ENCODE measurements around the gene KCNK7.
A peak's percentile ranks its signal among the peaks of the same experiment; 100 is the strongest.

KCNK7 gene

DNA sequence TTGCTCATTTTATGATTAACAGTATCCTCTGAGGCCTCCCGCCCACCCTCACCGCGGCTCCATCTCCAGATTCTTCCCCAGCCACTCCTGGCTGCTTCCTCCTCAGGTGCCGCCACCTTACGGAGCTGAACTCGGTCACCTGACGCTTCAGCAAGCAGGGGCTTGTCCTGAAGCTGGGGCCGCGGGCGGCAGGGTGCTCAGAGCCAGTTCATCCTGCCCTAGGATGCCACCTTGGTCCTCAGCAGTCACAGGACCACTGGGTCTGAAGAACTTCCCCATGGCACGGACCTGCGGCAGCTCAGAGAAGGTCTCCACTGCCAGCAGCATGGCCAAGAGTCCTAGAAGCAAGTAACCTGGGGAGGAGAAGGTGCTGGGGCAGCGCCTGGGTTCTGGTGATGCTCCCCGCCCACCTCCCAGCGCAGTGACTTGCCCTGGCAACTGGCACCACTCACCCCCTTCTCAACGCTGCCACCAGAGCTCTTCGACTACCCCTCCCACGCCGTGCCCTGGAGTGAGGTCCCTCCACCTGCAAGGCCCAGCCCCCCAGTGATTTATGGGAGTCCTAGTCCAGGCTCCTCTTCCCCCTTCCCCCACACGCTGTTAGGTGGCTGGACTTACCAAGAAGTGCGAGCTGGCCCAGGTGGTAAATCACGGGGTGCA lies 2.6 kb downstream of the KCNK7 start:
- H3K18ac ChIP-seq (ENCODE audit: low read length), result no peak overlapping the region
- H2AK5ac ChIP-seq (ENCODE audit: low read length), result no peak overlapping the region
- H4K8ac ChIP-seq (ENCODE audit: low read depth, low read length), result no peak overlapping the region
- H2BK12ac ChIP-seq (ENCODE audit: low read length), result no peak overlapping the region
- peaks cover 5% of the 10 kb centered on the region for H3K27me3 ChIP-seq (ENCODE audit: insufficient read depth, low read length)
- H3K23ac ChIP-seq (ENCODE audit: low read length), result no peak overlapping the region
- H2BK120ac ChIP-seq (ENCODE audit: insufficient read depth, low read length, poor library complexity), result no peak overlapping the region
- no peak overlapping the region for H3K4me2 ChIP-seq (ENCODE audit: low read length)
- no peak overlapping the region for H3K4ac ChIP-seq (ENCODE audit: low read depth, low read length)
- H4K12ac ChIP-seq (ENCODE audit: low read depth, low read length), result no peak overlapping the region
- H4K91ac ChIP-seq (ENCODE audit: low read depth, low read length), result no peak overlapping the region
- peak in 1 of 2 donors; percentile 6 for DNase-seq
- peaks cover 12 to 16% of the 10 kb centered on the region in 2 experiments for H3K36me3 ChIP-seq (ENCODE audit: control insufficient read depth in 1 of 2, insufficient read depth in 2 of 2, low read length in 2 of 2)
- H3K9ac ChIP-seq (ENCODE audit: low read length), result no peak overlapping the region
- H3K79me1 ChIP-seq (ENCODE audit: low read length), result peaks cover 3% of the 10 kb centered on the region
- no peak overlapping the region for H3K27ac ChIP-seq (ENCODE audit: low read depth, low read length)
- no peaks in the 10 kb centered on the region for H3K79me2 ChIP-seq (ENCODE audit: control insufficient read depth, insufficient read depth, low read length, poor library complexity)
- peaks cover 0 to 8% of the 10 kb centered on the region in 2 experiments for H3K4me1 ChIP-seq (ENCODE audit: control insufficient read depth in 1 of 2, insufficient read depth in 2 of 2, low read length in 2 of 2)
- WGBS (ENCODE audit: extremely low coverage, insufficient coverage, insufficient read length), result no CpG with 5 or more reads among the region's 22 CpGs
- H3K4me3 ChIP-seq (ENCODE audit: low read depth, low read length), result no peak overlapping the region
- no peak overlapping the region for H2AFZ ChIP-seq (ENCODE audit: insufficient read depth, low read length, poor library complexity)
- H3K14ac ChIP-seq (ENCODE audit: low read length), result no peak overlapping the region
- H2BK5ac ChIP-seq (ENCODE audit: low read depth, low read length, poor library complexity), result no peak overlapping the region
- peaks cover 4% of the 10 kb centered on the region for H3K9me3 ChIP-seq (ENCODE audit: insufficient read depth, low read depth, low read length)

DNA sequence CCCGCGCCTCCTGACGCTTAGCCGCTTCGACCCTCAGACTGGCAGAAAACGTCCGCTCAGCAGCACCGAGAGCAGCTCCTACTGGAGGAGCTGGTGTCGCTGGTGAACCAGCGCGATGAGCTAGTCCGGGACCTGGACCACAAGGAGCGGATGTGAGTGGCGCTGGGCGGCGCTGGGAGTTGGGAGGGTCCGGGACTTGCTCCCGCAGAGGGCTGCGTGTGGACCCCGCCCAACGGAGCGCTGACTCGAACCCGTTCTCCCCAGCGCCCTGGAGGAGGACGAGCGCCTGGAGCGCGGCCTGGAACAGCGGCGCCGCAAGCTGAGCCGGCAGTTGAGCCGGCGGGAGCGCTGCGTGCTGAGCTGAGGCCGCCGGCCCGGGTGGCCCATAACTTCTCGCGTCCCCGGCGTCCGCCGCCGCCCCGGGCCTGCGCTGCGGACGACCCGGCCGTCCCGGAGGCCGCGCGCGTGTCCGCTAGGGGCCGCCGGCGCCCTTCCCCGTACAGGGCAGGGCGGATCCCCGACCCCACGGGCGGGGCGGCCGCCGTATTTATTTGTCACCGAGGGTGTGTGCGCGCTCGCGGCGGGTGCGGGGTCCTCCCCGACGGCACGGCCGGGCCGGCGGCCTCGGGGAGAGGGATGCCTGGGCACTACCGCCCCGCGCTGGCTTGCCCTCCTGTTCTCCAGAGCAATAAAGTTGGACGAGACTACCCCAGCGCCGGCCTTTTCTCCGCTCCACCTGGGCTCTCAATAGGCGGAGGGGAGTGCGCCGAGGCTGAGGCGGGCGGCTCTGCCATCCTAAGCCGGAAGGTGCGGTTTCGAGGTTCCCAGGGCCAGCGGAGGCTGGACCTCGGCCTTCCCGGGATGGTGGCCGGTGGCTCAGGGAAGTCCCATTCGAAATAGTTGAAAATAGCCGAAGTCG lies 3.4 kb downstream of the KCNK7 start:
- Histone ChIP-seq H2BK120ac (ENCODE audit: insufficient read depth, low read length, poor library complexity) (no peak overlapping the region), H3K79me2 (ENCODE audit: control insufficient read depth, insufficient read depth, low read length, poor library complexity) (no peaks in the 10 kb centered on the region), H4K8ac (ENCODE audit: low read depth, low read length) (peak overlapping the region; percentile 42), H3K79me1 (ENCODE audit: low read length) (peaks cover 3% of the 10 kb centered on the region), H3K4me3 (ENCODE audit: low read depth, low read length) (no peak overlapping the region), H2AK5ac (ENCODE audit: low read length) (no peak overlapping the region), H3K14ac (ENCODE audit: low read length) (peak overlapping the region; percentile 14), H3K23ac (ENCODE audit: low read length) (no peak overlapping the region), H3K9ac (ENCODE audit: low read length) (no peak overlapping the region), H3K18ac (ENCODE audit: low read length) (no peak overlapping the region), H3K4me1 (ENCODE audit: control insufficient read depth in 1 of 2, insufficient read depth in 2 of 2, low read length in 2 of 2) (peaks cover 0 to 8% of the 10 kb centered on the region in 2 experiments), H4K91ac (ENCODE audit: low read depth, low read length) (no peak overlapping the region), H2AFZ (ENCODE audit: insufficient read depth, low read length, poor library complexity) (no peak overlapping the region), H2BK12ac (ENCODE audit: low read length) (no peak overlapping the region), H3K4me2 (ENCODE audit: low read length) (peak overlapping the region; percentile 64), H4K12ac (ENCODE audit: low read depth, low read length) (no peak overlapping the region), H2BK5ac (ENCODE audit: low read depth, low read length, poor library complexity) (no peak overlapping the region), H3K9me3 (ENCODE audit: insufficient read depth, low read depth, low read length) (peaks cover 4% of the 10 kb centered on the region), H3K36me3 (ENCODE audit: control insufficient read depth in 1 of 2, insufficient read depth in 2 of 2, low read length in 2 of 2) (peaks cover 6 to 12% of the 10 kb centered on the region in 2 experiments), H3K27me3 (ENCODE audit: insufficient read depth, low read length) (peaks cover 5% of the 10 kb centered on the region), H3K4ac (ENCODE audit: low read depth, low read length) (no peak overlapping the region), H3K27ac (ENCODE audit: low read depth, low read length) (no peak overlapping the region)
- WGBS (ENCODE audit: extremely low coverage, insufficient coverage, insufficient read length), result no CpG with 5 or more reads among the region's 106 CpGs
- DNase-seq, result peak in 1 of 2 donors; percentile 48

DNA sequence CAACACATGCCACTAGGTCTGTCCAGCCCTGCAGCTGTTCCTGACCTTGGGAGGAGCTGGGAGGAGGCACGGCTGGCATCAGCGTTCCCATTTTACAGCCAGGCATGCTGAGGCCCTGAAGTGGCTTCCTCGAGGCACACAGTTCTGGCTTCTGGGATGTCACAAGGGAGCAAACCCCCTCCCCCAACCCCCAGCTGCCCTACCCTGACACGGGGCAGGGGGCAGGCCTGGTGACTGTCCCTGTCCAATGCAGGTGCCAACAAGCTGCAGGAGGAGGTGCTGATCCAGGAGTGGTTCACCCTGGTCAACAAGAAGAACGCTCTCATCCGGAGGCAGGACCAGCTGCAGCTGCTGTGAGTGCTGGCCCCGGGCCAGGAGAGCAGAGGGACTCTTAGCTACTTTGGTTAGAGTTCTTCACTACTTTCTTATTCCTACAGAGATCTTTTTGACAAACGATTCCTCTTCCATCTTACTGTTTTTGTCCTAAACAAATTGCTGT lies 5.3 kb downstream of the KCNK7 start:
- Histone ChIP-seq H3K14ac (ENCODE audit: low read length) (no peak overlapping the region), H3K36me3 (ENCODE audit: control insufficient read depth in 1 of 2, insufficient read depth in 2 of 2, low read length in 2 of 2) (peaks cover 8 to 12% of the 10 kb centered on the region in 2 experiments), H3K23ac (ENCODE audit: low read length) (no peak overlapping the region), H3K27me3 (ENCODE audit: insufficient read depth, low read length) (peaks cover 5% of the 10 kb centered on the region), H2BK5ac (ENCODE audit: low read depth, low read length, poor library complexity) (no peak overlapping the region), H3K4me3 (ENCODE audit: low read depth, low read length) (no peak overlapping the region), H3K4me2 (ENCODE audit: low read length) (no peak overlapping the region), H4K91ac (ENCODE audit: low read depth, low read length) (no peak overlapping the region), H2AFZ (ENCODE audit: insufficient read depth, low read length, poor library complexity) (no peak overlapping the region), H3K4ac (ENCODE audit: low read depth, low read length) (no peak overlapping the region), H3K79me2 (ENCODE audit: control insufficient read depth, insufficient read depth, low read length, poor library complexity) (no peaks in the 10 kb centered on the region), H3K27ac (ENCODE audit: low read depth, low read length) (no peak overlapping the region), H4K8ac (ENCODE audit: low read depth, low read length) (no peak overlapping the region), H3K79me1 (ENCODE audit: low read length) (peaks cover 3% of the 10 kb centered on the region), H2BK12ac (ENCODE audit: low read length) (no peak overlapping the region), H3K9ac (ENCODE audit: low read length) (no peak overlapping the region), H2BK120ac (ENCODE audit: insufficient read depth, low read length, poor library complexity) (no peak overlapping the region), H3K9me3 (ENCODE audit: insufficient read depth, low read depth, low read length) (peaks cover 4% of the 10 kb centered on the region), H2AK5ac (ENCODE audit: low read length) (no peak overlapping the region), H3K4me1 (ENCODE audit: control insufficient read depth in 1 of 2, insufficient read depth in 2 of 2, low read length in 2 of 2) (peaks cover 0 to 8% of the 10 kb centered on the region in 2 experiments), H4K12ac (ENCODE audit: low read depth, low read length) (no peak overlapping the region), H3K18ac (ENCODE audit: low read length) (no peak overlapping the region)
- no peak for DNase-seq
- no CpG with 5 or more reads among the region's 8 CpGs for WGBS (ENCODE audit: extremely low coverage, insufficient coverage, insufficient read length)

DNA sequence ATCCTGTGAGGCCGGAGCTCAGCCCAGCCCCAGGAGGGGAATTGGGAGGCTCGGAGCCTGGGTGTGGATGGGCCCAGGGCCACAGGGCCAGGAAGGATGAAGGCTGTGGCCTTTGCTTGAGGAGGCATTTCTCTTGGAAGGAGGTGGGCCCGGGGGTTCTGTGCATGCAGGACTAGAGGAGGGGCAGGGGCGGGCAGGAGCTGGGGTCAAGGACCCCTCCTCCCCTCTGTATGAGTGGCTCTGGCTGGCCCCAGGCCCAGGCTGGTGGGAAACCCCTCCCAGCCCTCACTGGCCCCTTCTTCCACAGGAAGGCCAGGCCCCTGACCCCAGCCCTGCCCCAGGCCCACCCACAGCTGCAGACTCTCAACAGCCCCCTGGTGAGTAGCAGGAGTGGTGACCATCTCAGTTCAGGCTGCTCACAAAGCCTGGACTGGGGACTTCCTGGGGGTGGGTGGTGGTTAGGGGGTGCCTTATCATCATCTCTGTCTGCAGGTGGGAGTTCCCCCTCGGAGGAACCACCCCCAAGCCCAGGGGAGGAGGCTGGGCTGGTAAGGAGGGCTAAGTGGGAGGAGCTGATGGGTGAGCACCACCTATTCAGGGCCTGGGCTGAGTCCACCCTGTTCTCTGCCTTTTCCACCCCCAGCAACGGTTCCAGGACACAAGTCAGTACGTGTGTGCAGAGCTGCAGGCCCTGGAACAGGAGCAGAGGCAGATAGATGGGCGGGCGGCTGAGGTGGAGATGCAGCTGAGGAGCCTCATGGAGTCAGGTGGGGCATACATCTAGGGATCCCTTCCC lies 6.0 kb downstream of the KCNK7 start:
- no peak overlapping the region for H3K4me2 ChIP-seq (ENCODE audit: low read length)
- no peak overlapping the region for H2BK12ac ChIP-seq (ENCODE audit: low read length)
- H3K27ac ChIP-seq (ENCODE audit: low read depth, low read length), result no peak overlapping the region
- H3K36me3 ChIP-seq (ENCODE audit: control insufficient read depth in 1 of 2, insufficient read depth in 2 of 2, low read length in 2 of 2), result peaks cover 8 to 15% of the 10 kb centered on the region in 2 experiments
- H4K91ac ChIP-seq (ENCODE audit: low read depth, low read length), result no peak overlapping the region
- peaks cover 0 to 8% of the 10 kb centered on the region in 2 experiments for H3K4me1 ChIP-seq (ENCODE audit: control insufficient read depth in 1 of 2, insufficient read depth in 2 of 2, low read length in 2 of 2)
- peaks cover 4% of the 10 kb centered on the region for H3K9me3 ChIP-seq (ENCODE audit: insufficient read depth, low read depth, low read length)
- no peak overlapping the region for H2AK5ac ChIP-seq (ENCODE audit: low read length)
- no peak overlapping the region for H3K4me3 ChIP-seq (ENCODE audit: low read depth, low read length)
- H3K27me3 ChIP-seq (ENCODE audit: insufficient read depth, low read length), result peaks cover 5% of the 10 kb centered on the region
- H4K8ac ChIP-seq (ENCODE audit: low read depth, low read length), result no peak overlapping the region
- H3K79me2 ChIP-seq (ENCODE audit: control insufficient read depth, insufficient read depth, low read length, poor library complexity), result no peaks in the 10 kb centered on the region
- H3K4ac ChIP-seq (ENCODE audit: low read depth, low read length), result no peak overlapping the region
- no peak overlapping the region for H2AFZ ChIP-seq (ENCODE audit: insufficient read depth, low read length, poor library complexity)
- DNase-seq, result no peak
- H2BK120ac ChIP-seq (ENCODE audit: insufficient read depth, low read length, poor library complexity), result no peak overlapping the region
- no peak overlapping the region for H4K12ac ChIP-seq (ENCODE audit: low read depth, low read length)
- no peak overlapping the region for H3K9ac ChIP-seq (ENCODE audit: low read length)
- H3K18ac ChIP-seq (ENCODE audit: low read length), result no peak overlapping the region
- H2BK5ac ChIP-seq (ENCODE audit: low read depth, low read length, poor library complexity), result no peak overlapping the region
- H3K79me1 ChIP-seq (ENCODE audit: low read length), result peaks cover 3% of the 10 kb centered on the region
- no peak overlapping the region for H3K23ac ChIP-seq (ENCODE audit: low read length)
- WGBS (ENCODE audit: extremely low coverage, insufficient coverage, insufficient read length), result no CpG with 5 or more reads among the region's 9 CpGs
- H3K14ac ChIP-seq (ENCODE audit: low read length), result no peak overlapping the region

All from trophoblast cell (in vitro differentiated cells and primary cell).